ENCODE data around the gene EPC2. TPM values are rescaled to one million over a fixed set of nuclear protein-coding genes. Genes with fewer than 3 reads are reported as not detected.

The EPC2 gene
- total RNA-seq, 1 experiment from 2014 or later = 29.4 TPM

DNA sequence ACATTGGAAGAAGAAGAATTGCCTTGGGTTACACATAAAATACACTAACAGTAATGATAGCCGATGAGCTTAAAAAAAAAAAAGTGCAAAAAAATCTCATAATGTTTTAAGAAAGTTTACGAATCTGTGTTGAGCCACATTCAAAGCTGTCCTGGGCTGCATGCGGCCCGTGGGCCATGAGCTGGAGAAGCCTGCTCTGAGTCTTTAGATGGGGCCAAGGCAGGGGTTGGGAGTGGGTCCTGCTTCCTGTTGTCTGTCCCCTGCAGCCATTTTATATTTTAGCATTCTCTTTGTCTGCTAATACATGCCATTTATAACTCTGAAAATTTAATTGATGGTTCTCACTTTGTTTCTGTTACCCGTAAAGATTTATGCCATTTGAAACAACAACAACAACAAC lies 93.2 kb downstream of the EPC2 start:
- H3K27me3 Mint-ChIP-seq (ENCODE audit: unreplicated experiment) = no peaks in the 10 kb centered on the region
- BruUV-seq (replicated peaks) = no TSS peak
- TF ChIP-seq, protein P1, sequence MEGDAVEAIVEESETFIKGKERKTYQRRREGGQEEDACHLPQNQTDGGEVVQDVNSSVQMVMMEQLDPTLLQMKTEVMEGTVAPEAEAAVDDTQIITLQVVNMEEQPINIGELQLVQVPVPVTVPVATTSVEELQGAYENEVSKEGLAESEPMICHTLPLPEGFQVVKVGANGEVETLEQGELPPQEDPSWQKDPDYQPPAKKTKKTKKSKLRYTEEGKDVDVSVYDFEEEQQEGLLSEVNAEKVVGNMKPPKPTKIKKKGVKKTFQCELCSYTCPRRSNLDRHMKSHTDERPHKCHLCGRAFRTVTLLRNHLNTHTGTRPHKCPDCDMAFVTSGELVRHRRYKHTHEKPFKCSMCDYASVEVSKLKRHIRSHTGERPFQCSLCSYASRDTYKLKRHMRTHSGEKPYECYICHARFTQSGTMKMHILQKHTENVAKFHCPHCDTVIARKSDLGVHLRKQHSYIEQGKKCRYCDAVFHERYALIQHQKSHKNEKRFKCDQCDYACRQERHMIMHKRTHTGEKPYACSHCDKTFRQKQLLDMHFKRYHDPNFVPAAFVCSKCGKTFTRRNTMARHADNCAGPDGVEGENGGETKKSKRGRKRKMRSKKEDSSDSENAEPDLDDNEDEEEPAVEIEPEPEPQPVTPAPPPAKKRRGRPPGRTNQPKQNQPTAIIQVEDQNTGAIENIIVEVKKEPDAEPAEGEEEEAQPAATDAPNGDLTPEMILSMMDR (IDR thresholded peaks at IDR 0.05; ENCODE audit: unreplicated experiment) = no peak
- H3K36me3 Mint-ChIP-seq (ENCODE audit: insufficient read depth, unreplicated experiment) = no peaks in the 10 kb centered on the region
- no peak for DNase-seq
- intact Hi-C loops (cut with micrococcal nuclease; ENCODE audit: unreplicated experiment) = no loop called here
- CTCF ChIA-PET = no interaction called here
- no peak overlapping the region for H3K4me3 Mint-ChIP-seq (ENCODE audit: low read depth, unreplicated experiment)
- no peak overlapping the region for H3K27ac Mint-ChIP-seq (ENCODE audit: unreplicated experiment)
- no peaks in the 10 kb centered on the region for H3K4me1 Mint-ChIP-seq (ENCODE audit: low read depth, unreplicated experiment)
- H3K9me3 Mint-ChIP-seq (ENCODE audit: low read depth, unreplicated experiment) = no peaks in the 10 kb centered on the region

- Mint-ChIP-seq H3K27me3 (ENCODE audit: unreplicated experiment) (no peaks in the 10 kb centered on the region), H3K4me1 (ENCODE audit: low read depth, unreplicated experiment) (no peaks in the 10 kb centered on the region), H3K36me3 (ENCODE audit: insufficient read depth, unreplicated experiment) (no peaks in the 10 kb centered on the region), H3K4me3 (ENCODE audit: low read depth, unreplicated experiment) (no peak overlapping the region), H3K27ac (ENCODE audit: unreplicated experiment) (no peak overlapping the region), H3K9me3 (ENCODE audit: low read depth, unreplicated experiment) (no peaks in the 10 kb centered on the region)
- TF ChIP-seq, protein P1 (IDR thresholded peaks at IDR 0.05; ENCODE audit: unreplicated experiment) = no peak
- CTCF ChIA-PET = interaction anchor here (0.7 kb wide), 2 partner anchors 27 to 507 kb away, joined by 6 to 7 read pairs; no protein-coding TSS in a partner anchor
- DNase-seq = no peak
- BruUV-seq (replicated peaks) = no TSS peak
- intact Hi-C loops (cut with micrococcal nuclease; ENCODE audit: unreplicated experiment) = no loop called here
Observed at GRCh38 chr2:148739454-148740105, 95.0 kb downstream of the EPC2 start.

GRCh38 chr2:148742373-148742772 lies 97.8 kb downstream of the EPC2 start:
- no peaks in the 10 kb centered on the region for H3K36me3 Mint-ChIP-seq (ENCODE audit: insufficient read depth, unreplicated experiment)
- intact Hi-C loops (cut with micrococcal nuclease; ENCODE audit: unreplicated experiment) = no loop called here
- H3K9me3 Mint-ChIP-seq (ENCODE audit: low read depth, unreplicated experiment) = no peaks in the 10 kb centered on the region
- no peak overlapping the region for H3K27ac Mint-ChIP-seq (ENCODE audit: unreplicated experiment)
- H3K4me1 Mint-ChIP-seq (ENCODE audit: low read depth, unreplicated experiment) = peaks cover 8% of the 10 kb centered on the region
- DNase-seq = no peak
- H3K27me3 Mint-ChIP-seq (ENCODE audit: unreplicated experiment) = no peaks in the 10 kb centered on the region
- H3K4me3 Mint-ChIP-seq (ENCODE audit: low read depth, unreplicated experiment) = no peak overlapping the region
- TF ChIP-seq, protein P1 (IDR thresholded peaks at IDR 0.05; ENCODE audit: unreplicated experiment) = no peak
- CTCF ChIA-PET = no interaction called here
- BruUV-seq (replicated peaks) = no TSS peak

- TF ChIP-seq, protein P1 (IDR thresholded peaks at IDR 0.05; ENCODE audit: unreplicated experiment) = no peak
- no peaks in the 10 kb centered on the region for H3K9me3 Mint-ChIP-seq (ENCODE audit: low read depth, unreplicated experiment)
- no peak overlapping the region for H3K27ac Mint-ChIP-seq (ENCODE audit: unreplicated experiment)
- no TSS peak for BruUV-seq (replicated peaks)
- peaks cover 15% of the 10 kb centered on the region for H3K4me1 Mint-ChIP-seq (ENCODE audit: low read depth, unreplicated experiment)
- H3K4me3 Mint-ChIP-seq (ENCODE audit: low read depth, unreplicated experiment) = no peak overlapping the region
- no peaks in the 10 kb centered on the region for H3K27me3 Mint-ChIP-seq (ENCODE audit: unreplicated experiment)
- peaks cover 5% of the 10 kb centered on the region for H3K36me3 Mint-ChIP-seq (ENCODE audit: insufficient read depth, unreplicated experiment)
- intact Hi-C loops (cut with micrococcal nuclease; ENCODE audit: unreplicated experiment) = no loop called here
- CTCF ChIA-PET = no interaction called here
- DNase-seq = no peak
Observed at GRCh38 chr2:148745151-148745851, 100.8 kb downstream of the EPC2 start.

Data from Calu3 (cell line).